ENCODE data around the gene FOXD2. TPM values are rescaled to one million over a fixed set of nuclear protein-coding genes. Genes with fewer than 3 reads are reported as not detected.
A peak's percentile ranks its signal among the peaks of the same experiment; 100 is the strongest.

Gene FOXD2
- total and polyA plus RNA-seq, 2 experiments from 2014 or later, result 0.02 TPM; not detected in 1

DNA sequence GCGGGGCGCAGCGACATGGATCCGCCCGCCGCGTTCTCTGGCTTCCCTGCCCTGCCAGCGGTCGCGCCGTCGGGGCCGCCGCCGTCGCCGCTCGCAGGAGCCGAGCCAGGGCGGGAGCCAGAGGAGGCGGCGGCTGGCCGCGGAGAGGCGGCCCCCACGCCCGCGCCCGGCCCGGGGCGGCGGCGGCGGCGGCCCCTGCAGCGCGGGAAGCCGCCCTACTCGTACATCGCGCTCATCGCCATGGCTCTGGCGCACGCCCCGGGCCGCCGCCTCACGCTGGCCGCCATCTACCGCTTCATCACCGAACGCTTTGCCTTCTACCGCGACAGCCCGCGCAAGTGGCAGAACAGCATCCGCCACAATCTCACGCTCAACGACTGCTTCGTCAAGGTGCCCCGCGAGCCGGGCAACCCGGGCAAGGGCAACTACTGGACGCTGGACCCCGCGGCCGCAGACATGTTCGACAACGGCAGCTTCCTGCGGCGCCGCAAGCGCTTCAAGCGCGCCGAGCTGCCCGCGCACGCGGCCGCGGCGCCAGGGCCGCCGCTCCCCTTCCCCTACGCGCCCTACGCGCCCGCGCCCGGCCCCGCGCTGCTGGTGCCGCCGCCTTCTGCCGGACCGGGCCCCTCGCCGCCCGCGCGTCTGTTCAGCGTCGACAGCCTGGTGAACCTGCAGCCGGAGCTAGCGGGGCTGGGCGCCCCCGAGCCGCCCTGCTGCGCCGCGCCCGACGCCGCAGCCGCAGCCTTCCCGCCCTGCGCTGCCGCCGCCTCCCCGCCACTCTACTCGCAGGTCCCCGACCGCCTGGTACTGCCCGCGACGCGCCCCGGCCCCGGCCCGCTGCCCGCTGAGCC is 21.3 kb upstream of the FOXD2 start:
- no peaks in the 10 kb centered on the region for H3K9me3 ChIP-seq (ENCODE audit: low read depth)
- H3K36me3 ChIP-seq, result no peaks in the 10 kb centered on the region
- peaks cover 100% of the 10 kb centered on the region for H3K27me3 ChIP-seq
- H3K4me3 ChIP-seq, result peak overlapping the region; percentile 23
- no peak overlapping the region for H3K27ac ChIP-seq
- no peaks in the 10 kb centered on the region for H3K4me1 ChIP-seq (ENCODE audit: low read depth)
- DNase-seq (ENCODE audit: low read depth in 1 of 2, low spot score in 1 of 2), result no peak
- TF ChIP-seq, protein P1, sequence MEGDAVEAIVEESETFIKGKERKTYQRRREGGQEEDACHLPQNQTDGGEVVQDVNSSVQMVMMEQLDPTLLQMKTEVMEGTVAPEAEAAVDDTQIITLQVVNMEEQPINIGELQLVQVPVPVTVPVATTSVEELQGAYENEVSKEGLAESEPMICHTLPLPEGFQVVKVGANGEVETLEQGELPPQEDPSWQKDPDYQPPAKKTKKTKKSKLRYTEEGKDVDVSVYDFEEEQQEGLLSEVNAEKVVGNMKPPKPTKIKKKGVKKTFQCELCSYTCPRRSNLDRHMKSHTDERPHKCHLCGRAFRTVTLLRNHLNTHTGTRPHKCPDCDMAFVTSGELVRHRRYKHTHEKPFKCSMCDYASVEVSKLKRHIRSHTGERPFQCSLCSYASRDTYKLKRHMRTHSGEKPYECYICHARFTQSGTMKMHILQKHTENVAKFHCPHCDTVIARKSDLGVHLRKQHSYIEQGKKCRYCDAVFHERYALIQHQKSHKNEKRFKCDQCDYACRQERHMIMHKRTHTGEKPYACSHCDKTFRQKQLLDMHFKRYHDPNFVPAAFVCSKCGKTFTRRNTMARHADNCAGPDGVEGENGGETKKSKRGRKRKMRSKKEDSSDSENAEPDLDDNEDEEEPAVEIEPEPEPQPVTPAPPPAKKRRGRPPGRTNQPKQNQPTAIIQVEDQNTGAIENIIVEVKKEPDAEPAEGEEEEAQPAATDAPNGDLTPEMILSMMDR (IDR thresholded peaks at IDR 0.05; ENCODE audit: low read depth, low read length), result no peak

DNA sequence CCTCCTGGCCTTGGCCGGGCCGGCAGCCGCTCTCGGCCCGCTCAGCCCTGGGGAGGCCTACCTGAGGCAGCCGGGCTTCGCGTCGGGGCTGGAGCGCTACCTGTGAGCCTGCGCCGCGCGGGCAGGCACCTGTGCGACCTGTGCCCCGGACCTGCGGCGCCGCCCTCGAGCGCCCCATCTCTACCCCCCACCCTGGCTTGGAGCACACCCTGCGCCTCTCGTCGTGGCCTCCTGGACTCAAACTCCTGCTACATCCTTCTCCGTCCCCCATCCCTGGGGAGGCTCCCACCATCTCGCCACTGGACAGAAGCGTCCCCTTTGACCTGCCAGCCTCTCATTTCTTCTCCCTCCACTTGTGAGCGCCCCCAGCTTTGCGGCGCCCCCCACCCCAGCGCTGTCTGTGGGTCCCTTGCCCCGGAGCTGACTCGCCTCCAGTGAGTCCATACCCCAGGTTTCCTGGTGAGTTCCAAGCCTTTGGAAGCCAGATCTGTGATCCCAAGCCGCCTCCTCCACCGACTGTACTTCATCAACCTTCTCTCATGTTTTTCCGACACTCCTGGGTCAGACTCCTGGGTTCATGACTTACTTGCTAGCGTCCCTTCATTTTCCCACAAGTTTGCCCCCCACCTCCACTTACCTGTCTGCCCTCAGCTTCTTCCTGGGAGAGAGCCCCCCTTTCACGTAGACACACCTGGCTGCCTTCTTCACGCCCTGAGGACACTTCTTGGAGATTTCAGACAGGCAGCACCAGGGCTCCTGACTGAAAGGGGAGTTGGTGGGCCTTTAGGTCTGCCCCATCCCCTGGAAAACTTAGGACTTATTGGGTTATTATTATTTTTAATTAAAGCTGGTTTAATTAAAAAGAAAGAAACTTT is 20.4 kb upstream of the FOXD2 start:
- peaks cover 100% of the 10 kb centered on the region for H3K27me3 ChIP-seq
- TF ChIP-seq, protein P1 (IDR thresholded peaks at IDR 0.05; ENCODE audit: low read depth, low read length), result no peak
- H3K4me3 ChIP-seq, result no peak overlapping the region
- no peak for DNase-seq (ENCODE audit: low read depth in 1 of 2, low spot score in 1 of 2)
- no peaks in the 10 kb centered on the region for H3K36me3 ChIP-seq
- no peaks in the 10 kb centered on the region for H3K9me3 ChIP-seq (ENCODE audit: low read depth)
- no peaks in the 10 kb centered on the region for H3K4me1 ChIP-seq (ENCODE audit: low read depth)
- no peak overlapping the region for H3K27ac ChIP-seq

- TF ChIP-seq, protein P1 (IDR thresholded peaks at IDR 0.05; ENCODE audit: low read depth, low read length), result no peak
These were observed 19.7 kb upstream of the FOXD2 start for GRCh38 chr1:47418122-47418521.

DNA sequence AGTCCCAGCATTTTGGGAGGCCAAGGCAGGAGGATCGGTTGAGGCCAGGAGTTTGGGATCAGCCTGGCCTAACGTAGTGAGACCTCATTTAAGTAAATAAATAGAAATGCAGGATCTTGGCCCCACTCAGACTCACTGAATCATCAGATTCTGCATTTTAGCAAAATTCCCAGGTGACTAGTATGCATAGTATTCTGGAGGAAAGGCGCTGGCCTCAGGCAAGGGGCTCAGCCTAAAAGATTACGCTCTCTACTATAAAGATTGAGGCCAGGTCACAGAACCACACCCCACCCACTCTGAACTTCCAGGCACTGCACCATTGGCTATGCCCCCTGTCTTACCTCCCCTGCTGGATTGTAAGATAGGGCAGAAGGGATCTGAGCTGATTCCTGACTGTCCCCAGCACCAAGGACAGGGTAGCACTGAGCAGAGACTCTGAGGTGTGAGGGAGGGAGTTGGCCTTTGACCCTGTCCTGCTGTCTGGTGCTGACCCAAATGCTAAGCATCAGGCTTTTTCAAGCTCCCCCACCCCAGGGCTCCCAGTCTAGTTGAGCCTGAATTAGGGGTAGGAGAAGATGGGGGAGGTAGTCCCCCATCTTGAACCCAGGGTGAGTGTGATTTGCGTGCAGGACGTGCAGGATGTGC is 19.0 kb upstream of the FOXD2 start:
- DNase-seq (ENCODE audit: low read depth in 1 of 2, low spot score in 1 of 2), result no peak
- no peak overlapping the region for H3K27ac ChIP-seq
- TF ChIP-seq, protein P1 (IDR thresholded peaks at IDR 0.05; ENCODE audit: low read depth, low read length), result no peak

More at GRCh38 chr1:47418122-47418521, 19.7 kb upstream of the FOXD2 start:
- no peak for DNase-seq (ENCODE audit: low read depth in 1 of 2, low spot score in 1 of 2)
- Histone ChIP-seq H3K27me3 (peaks cover 100% of the 10 kb centered on the region), H3K9me3 (ENCODE audit: low read depth) (no peaks in the 10 kb centered on the region), H3K4me1 (ENCODE audit: low read depth) (no peaks in the 10 kb centered on the region), H3K36me3 (no peaks in the 10 kb centered on the region), H3K27ac (no peak overlapping the region), H3K4me3 (no peak overlapping the region)

DNA sequence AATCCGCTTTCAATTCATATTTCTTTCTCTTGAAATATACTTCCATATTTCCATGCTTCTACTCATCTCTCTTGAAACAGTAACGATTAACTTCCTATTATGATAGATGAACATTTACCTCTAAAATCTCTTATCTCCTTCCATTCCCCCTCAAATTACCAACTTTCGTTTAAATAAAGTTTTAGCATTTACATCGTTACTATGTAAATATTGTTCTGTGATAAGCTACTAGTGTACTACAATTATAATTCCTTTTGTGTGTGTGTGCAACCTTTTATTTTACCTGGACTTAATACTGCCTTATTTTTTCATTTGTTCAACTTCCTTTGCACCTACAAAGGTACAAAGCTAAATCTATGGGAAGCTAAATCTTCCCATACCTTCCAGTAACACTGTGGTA is 17.3 kb upstream of the FOXD2 start:
- no peaks in the 10 kb centered on the region for H3K4me1 ChIP-seq (ENCODE audit: low read depth)
- DNase-seq (ENCODE audit: low read depth in 1 of 2, low spot score in 1 of 2), result no peak
- H3K4me3 ChIP-seq, result no peak overlapping the region
- H3K9me3 ChIP-seq (ENCODE audit: low read depth), result no peaks in the 10 kb centered on the region
- no peaks in the 10 kb centered on the region for H3K36me3 ChIP-seq
- no peak overlapping the region for H3K27ac ChIP-seq
- TF ChIP-seq, protein P1 (IDR thresholded peaks at IDR 0.05; ENCODE audit: low read depth, low read length), result no peak
- H3K27me3 ChIP-seq, result peaks cover 90% of the 10 kb centered on the region

More for the DNA sequence above, 19.0 kb upstream of the FOXD2 start:
- H3K27me3 ChIP-seq, result peaks cover 100% of the 10 kb centered on the region
- no peaks in the 10 kb centered on the region for H3K36me3 ChIP-seq
- no peak overlapping the region for H3K4me3 ChIP-seq
- no peaks in the 10 kb centered on the region for H3K4me1 ChIP-seq (ENCODE audit: low read depth)
- H3K9me3 ChIP-seq (ENCODE audit: low read depth), result no peaks in the 10 kb centered on the region
